ENCODE results near the gene EIF2S1.
"Not testable (repeated sequence)": the region's sequence is repeated elsewhere in the genome, so short reads cannot be mapped to it uniquely, and the experiment has no call there.

EIF2S1 gene

GRCh38 chr14:67397536-67397935 is 37.4 kb downstream of the EIF2S1 start:
- no peak for TF ChIP-seq CTCF (conservative IDR thresholded peaks at IDR 0.05)
- H3K27ac ChIP-seq: no peak overlapping the region

- TF ChIP-seq CTCF (conservative IDR thresholded peaks at IDR 0.05): no peak
- H3K27ac ChIP-seq: no peak overlapping the region
Observed at GRCh38 chr14:67400434-67400833, 40.3 kb downstream of the EIF2S1 start.

GRCh38 chr14:67405771-67406170 is 45.6 kb downstream of the EIF2S1 start:
- no peak for TF ChIP-seq CTCF (conservative IDR thresholded peaks at IDR 0.05)

GRCh38 chr14:67408122-67408801 is 48.1 kb downstream of the EIF2S1 start:
- not testable (repeated sequence) for H3K27ac ChIP-seq

More at GRCh38 chr14:67405771-67406170, 45.6 kb downstream of the EIF2S1 start:
- no peak overlapping the region for H3K27ac ChIP-seq

GRCh38 chr14:67409461-67409860 is 49.3 kb downstream of the EIF2S1 start:
- no peak overlapping the region for H3K27ac ChIP-seq
- no peak for TF ChIP-seq CTCF (conservative IDR thresholded peaks at IDR 0.05)

GRCh38 chr14:67410313-67410712 is 50.2 kb downstream of the EIF2S1 start:
- no peak overlapping the region for H3K27ac ChIP-seq
- no peak for TF ChIP-seq CTCF (conservative IDR thresholded peaks at IDR 0.05)

GRCh38 chr14:67411370-67411769 is 51.2 kb downstream of the EIF2S1 start:
- H3K27ac ChIP-seq: peak overlapping the region; percentile 71
- TF ChIP-seq CTCF (conservative IDR thresholded peaks at IDR 0.05): no peak

- peak within 1 kb of the TSS; percentile 71 for H3K27ac ChIP-seq
- TF ChIP-seq CTCF (conservative IDR thresholded peaks at IDR 0.05): no peak
Observed at GRCh38 chr14:67411820-67412421, 51.8 kb downstream of the EIF2S1 start, which contains the start of gene PLEK2. PLEK2 (minus strand) TSS chr14:67412165; CDS start chr14:67412059, 106 bp downstream.
